AG09319 (cell line): ENCODE results near the gene ATF6B.
A peak's percentile ranks its signal among the peaks of the same experiment; 100 is the strongest.

ENCODE experiments used
- DNase-seq: peaks from one replicate; pipeline ENCODE4 v3.0.0-alpha.2; 2010; ENCODE audit warnings: low read depth; ENCODE audit errors: extremely low read depth
- TF ChIP-seq, protein P1 (sequence below): IDR thresholded peaks from 2 replicates; pipeline ENCODE4 v1.5.1; 2011; ENCODE audit warnings: low read depth, mild to moderate bottlenecking, inconsistent platforms, low read length, moderate library complexity

ATF6B gene

DNA sequence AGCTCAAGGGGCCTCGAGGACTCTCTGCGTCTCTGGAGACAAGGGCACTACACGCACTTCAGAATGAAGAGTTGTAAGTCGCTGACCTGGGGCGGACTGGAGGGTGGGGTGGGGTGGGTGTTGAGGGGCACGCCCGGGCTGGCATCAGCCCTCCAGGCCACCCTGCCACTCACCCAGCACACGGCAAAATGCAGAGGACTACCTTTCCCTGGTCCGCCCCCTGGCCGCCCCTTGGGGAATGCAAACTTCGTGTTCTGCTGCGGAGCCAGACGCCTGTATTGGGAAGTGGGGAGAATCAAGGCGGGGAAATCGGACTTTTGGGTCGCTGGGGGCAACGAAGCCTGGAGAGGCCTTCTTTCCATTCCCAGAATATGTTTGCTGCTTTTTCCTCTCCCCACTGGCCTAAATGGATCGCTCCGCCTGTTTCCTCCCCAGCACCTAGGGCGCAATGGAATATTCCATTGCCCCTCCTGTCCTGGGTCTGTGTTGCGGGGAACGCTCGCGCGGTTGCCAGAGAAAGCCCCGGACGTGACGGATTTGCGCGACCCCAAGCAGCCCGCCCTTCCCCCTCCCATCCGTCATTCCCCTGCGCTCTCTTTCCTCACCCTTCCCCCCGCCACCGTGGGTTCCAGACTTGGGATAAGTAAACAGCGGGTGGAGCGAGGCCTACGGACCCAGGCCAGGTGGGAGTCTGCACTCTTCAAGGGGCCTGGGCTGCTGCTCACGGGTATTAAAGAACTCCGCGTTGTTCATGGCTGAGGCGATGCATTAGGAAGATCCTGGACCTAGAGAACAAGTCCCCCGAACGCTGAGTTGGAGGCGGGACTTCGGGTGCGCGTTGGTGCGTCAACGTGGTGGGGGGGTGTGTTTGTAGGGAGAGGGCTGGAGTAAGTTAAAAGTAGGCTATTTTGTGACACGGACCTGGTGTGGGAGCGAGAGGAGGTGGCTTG is 25.8 kb upstream of the ATF6B start, which contains the start of gene PPT2:
TSS of gene PPT2 (plus strand) at position 578 of the 950 bp plus-strand sequence. CDS start 454 bp downstream, outside the sequence.
- peak; percentile 80 for DNase-seq
- TF ChIP-seq, protein P1, sequence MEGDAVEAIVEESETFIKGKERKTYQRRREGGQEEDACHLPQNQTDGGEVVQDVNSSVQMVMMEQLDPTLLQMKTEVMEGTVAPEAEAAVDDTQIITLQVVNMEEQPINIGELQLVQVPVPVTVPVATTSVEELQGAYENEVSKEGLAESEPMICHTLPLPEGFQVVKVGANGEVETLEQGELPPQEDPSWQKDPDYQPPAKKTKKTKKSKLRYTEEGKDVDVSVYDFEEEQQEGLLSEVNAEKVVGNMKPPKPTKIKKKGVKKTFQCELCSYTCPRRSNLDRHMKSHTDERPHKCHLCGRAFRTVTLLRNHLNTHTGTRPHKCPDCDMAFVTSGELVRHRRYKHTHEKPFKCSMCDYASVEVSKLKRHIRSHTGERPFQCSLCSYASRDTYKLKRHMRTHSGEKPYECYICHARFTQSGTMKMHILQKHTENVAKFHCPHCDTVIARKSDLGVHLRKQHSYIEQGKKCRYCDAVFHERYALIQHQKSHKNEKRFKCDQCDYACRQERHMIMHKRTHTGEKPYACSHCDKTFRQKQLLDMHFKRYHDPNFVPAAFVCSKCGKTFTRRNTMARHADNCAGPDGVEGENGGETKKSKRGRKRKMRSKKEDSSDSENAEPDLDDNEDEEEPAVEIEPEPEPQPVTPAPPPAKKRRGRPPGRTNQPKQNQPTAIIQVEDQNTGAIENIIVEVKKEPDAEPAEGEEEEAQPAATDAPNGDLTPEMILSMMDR: peak; percentile 22

DNA sequence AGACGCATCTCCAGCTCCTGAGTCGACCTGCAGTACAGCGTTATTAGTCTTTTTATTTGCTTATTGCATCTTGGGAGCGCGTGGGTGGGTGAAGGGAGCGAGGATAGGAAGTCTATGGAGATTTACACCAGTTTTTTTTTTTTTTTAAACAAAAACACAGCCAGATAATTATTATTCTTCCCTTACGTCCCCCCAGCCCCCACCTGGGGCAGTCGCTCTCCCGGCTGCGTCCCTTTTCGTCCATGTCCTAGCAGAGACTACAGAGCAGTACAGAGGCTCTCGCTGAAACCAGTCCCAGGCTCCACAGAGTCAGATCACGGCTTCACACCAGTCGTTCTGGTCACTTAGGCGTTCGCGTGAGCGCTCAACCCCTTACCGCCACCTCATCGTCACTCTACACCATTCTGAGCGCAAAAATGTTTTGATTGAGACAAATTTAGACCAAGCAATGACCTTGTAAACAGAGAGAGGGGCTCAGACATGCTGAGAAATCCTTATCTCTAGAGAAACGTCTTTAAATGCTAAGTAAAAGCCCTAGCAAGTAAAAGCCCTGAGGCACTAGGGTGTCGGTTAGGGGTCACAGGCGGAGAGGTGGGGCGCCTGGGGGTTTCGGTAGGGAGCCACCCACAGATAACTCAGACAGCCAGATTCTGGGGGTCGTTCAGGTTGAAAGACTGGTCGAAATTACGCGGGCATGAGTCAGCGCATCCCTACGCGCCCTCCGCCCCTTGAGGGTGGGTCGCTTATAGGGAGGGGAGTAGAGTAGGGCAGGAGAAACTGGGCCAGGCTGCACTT is 24.9 kb upstream of the ATF6B start:
- TF ChIP-seq, protein P1: no peak
- no peak for DNase-seq

GRCh38 chr6:32151863-32152768 is 24.1 kb upstream of the ATF6B start, which contains the start of gene PRRT1:
TSS of gene PRRT1 (minus strand) at chr6:32151939. CDS start at chr6:32151827, 112 bp downstream.
- TF ChIP-seq, protein P1: no peak
- DNase-seq: no peak

DNA sequence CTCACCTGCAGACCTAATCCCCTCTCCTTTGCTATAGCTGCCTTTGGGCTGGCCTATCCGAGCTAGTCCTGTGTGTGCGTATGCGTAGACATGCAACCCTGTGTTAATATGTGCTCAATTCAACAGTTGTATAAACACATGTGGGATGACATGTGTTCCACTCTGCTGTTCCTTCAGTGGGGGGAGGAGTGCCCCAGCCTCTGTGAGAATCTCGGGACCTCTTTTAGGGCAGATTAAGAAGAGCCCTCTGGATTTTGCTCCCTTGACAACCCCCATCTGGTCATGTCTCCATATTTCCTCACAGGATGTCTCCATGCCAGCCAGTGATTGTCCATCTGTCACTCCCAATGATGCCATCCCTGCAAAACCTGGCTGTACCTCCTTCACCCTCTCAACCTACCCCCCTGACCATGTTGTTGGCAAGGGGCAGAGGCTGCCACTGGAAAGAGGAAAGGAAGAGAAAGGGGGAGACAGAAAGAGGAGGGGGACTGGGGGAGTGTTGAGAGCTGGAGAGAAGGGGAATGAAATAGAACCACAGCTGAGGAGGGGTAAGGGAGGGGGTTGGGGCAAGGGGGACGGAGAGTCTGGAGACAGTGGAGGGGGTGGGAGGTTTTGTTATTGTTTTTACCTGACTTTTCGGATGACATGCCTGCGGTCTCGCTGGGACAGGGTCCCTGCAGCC is 23.3 kb upstream of the ATF6B start:
- DNase-seq: no peak
- TF ChIP-seq, protein P1: no peak

DNA sequence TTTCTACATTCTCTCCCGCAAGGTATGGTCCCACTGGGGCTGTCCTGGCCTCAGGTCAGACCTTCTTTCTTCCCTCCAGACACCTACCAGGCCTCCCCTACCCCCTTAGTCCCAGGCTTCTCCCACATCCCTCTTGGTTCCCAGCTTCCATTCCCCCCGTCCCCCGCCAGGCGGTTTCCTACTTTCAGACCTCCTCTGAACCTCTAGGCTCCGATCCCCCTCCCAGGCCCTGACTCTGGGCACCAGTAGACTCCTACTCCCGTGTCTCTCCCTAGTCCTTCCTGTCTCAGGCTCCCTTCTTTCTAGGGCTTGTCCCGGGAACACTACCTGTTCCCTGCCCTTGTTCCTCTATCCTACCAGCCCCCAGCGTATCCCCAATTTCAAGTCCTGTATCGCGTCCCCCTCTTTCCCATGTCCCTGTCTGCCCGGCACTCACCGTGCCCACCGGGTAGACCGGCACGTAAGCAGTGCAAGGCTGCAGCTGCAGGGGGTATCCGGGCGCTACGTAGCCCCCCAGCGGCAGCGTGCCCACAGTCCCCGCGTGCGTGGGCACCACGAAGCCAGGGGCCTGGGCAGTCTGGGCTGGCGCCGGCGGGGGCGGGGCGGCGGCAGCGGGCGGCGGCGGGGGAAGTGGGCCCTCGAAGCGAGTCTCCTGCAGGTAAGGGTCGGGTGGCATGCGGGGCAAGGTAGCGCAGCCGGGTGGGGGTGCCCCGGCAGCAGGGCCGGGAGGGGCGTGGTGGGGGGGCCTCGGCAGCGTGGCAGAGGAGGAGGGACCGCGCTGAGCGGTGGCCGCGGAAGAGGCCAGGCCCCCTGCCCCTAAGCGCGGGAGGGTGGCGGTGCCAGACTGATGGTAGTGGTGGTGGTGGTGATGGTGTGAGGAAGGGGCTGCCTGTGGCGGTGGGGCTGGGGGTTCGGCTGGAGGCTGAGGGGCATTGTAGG is 22.2 kb upstream of the ATF6B start:
- TF ChIP-seq, protein P1: no peak
- DNase-seq: no peak
